Chondrocyte (in vitro differentiated cells): ENCODE results near the gene VPS41. TPM values are rescaled to one million over a fixed set of nuclear protein-coding genes. Genes with fewer than 3 reads are reported as not detected.

Experiments used
- DNase-seq: peaks from one replicate; pipeline ENCODE4 v3.0.0; 2021; ENCODE audit warnings: mixed read lengths, low spot score
- H3K27ac Mint-ChIP-seq: one replicate; pipeline ENCODE4 v1.8.0; 2021; ENCODE audit warnings: mild to moderate bottlenecking, moderate library complexity, mixed read lengths; ENCODE audit not compliant: unreplicated experiment
- H3K27me3 Mint-ChIP-seq: 2 replicates; pipeline ENCODE4 v1.8.0; 2021; ENCODE audit warnings: low read depth, mixed read lengths
- H3K36me3 Mint-ChIP-seq: 2 replicates; pipeline ENCODE4 v1.8.0; 2021; ENCODE audit warnings: low read depth, mixed read lengths
- H3K4me1 Mint-ChIP-seq: 2 replicates; pipeline ENCODE4 v1.8.0; 2021; ENCODE audit warnings: low read depth, mild to moderate bottlenecking, mixed read lengths
- H3K4me3 Mint-ChIP-seq: one replicate; pipeline ENCODE4 v1.8.0; 2021; ENCODE audit warnings: mild to moderate bottlenecking, moderate library complexity, mixed read lengths; ENCODE audit not compliant: unreplicated experiment
- H3K9me3 Mint-ChIP-seq: 2 replicates; pipeline ENCODE4 v1.8.0; 2021; ENCODE audit warnings: low read depth, mixed read lengths
- CTCF ChIP-seq: fragments of 200-600 bp; sonication (generic); IDR thresholded peaks from 2 replicates; pipeline ENCODE4 v1.5.0; 2021; ENCODE audit warnings: antibody characterized with exemption, mild to moderate bottlenecking, moderate library complexity
- total RNA-seq: library from RNA; stranded (reverse); gene quantifications from 3 replicates; pipeline ENCODE4 v1.2.1, GENCODE V29; 2021

VPS41 gene
- total RNA-seq, 1 donor from 2014 or later: 83.9 TPM

- Mint-ChIP-seq H3K27me3 (no peaks in the 10 kb centered on the region), H3K4me3 (no peak overlapping the region), H3K27ac (no peak overlapping the region), H3K4me1 (peaks cover 13% of the 10 kb centered on the region), H3K9me3 (no peaks in the 10 kb centered on the region), H3K36me3 (peaks cover 6% of the 10 kb centered on the region)
- TF ChIP-seq CTCF: no peak
- no peak for DNase-seq
These were observed 30.1 kb downstream of the VPS41 start for GRCh38 chr7:38878694-38879457.

- TF ChIP-seq CTCF: no peak
- H3K4me3 Mint-ChIP-seq: no peak overlapping the region
- H3K4me1 Mint-ChIP-seq: peaks cover 16% of the 10 kb centered on the region
- DNase-seq: no peak
- peaks cover 3% of the 10 kb centered on the region for H3K36me3 Mint-ChIP-seq
- no peak overlapping the region for H3K27ac Mint-ChIP-seq
- no peaks in the 10 kb centered on the region for H3K27me3 Mint-ChIP-seq
- H3K9me3 Mint-ChIP-seq: no peaks in the 10 kb centered on the region
These were observed 35.6 kb downstream of the VPS41 start for GRCh38 chr7:38873433-38873832.

GRCh38 chr7:38872202-38872601 is 36.8 kb downstream of the VPS41 start:
- TF ChIP-seq CTCF: no peak
- Mint-ChIP-seq H3K4me1 (peaks cover 16% of the 10 kb centered on the region), H3K4me3 (no peak overlapping the region), H3K27me3 (no peaks in the 10 kb centered on the region), H3K9me3 (no peaks in the 10 kb centered on the region), H3K27ac (no peak overlapping the region), H3K36me3 (peaks cover 3% of the 10 kb centered on the region)
- DNase-seq: no peak

GRCh38 chr7:38870147-38870546 is 38.8 kb downstream of the VPS41 start:
- Mint-ChIP-seq H3K27me3 (no peaks in the 10 kb centered on the region), H3K4me3 (no peak overlapping the region), H3K36me3 (peaks cover 3% of the 10 kb centered on the region), H3K9me3 (no peaks in the 10 kb centered on the region), H3K27ac (no peak overlapping the region), H3K4me1 (peaks cover 16% of the 10 kb centered on the region)
- DNase-seq: no peak
- no peak for TF ChIP-seq CTCF

GRCh38 chr7:38863601-38864291 is 45.2 kb downstream of the VPS41 start:
- Mint-ChIP-seq H3K9me3 (no peaks in the 10 kb centered on the region), H3K27me3 (no peaks in the 10 kb centered on the region), H3K4me3 (no peak overlapping the region), H3K4me1 (no peaks in the 10 kb centered on the region), H3K36me3 (peaks cover 12% of the 10 kb centered on the region), H3K27ac (no peak overlapping the region)
- no peak for TF ChIP-seq CTCF
- DNase-seq: no peak
